GM12892 (cell line): Measurements from ENCODE around the gene MRPL27.

ENCODE experiments used
- POLR2A ChIP-seq: IDR thresholded peaks from 2 replicates; pipeline ENCODE4 v1.6.1; 2011; ENCODE audit warnings: low read depth, low read length, control low read depth
- POLR2AphosphoS5 ChIP-seq: IDR thresholded peaks from 2 replicates; pipeline ENCODE4 v1.6.1; 2011; ENCODE audit warnings: low read depth, low read length, control low read depth

- TF ChIP-seq POLR2A: no peak
- no peak for TF ChIP-seq POLR2AphosphoS5
These were observed 23.8 kb downstream of the MRPL27 start for GRCh38 chr17:50349243-50349600.
